Stimulated activated CD4-positive, alpha-beta T cell treated with anti-CD3 and anti-CD28 coated beads, Interleukin-15, amount 100 ng/mL, for 48 hours (primary cell): ENCODE results near the gene MEI1.

ENCODE experiments used
- DNase-seq, 2 donors: peaks; one replicate each; pipeline ENCODE4 v3.0.0-alpha.2; 2020; ENCODE audit warnings: low read depth in 2 of 2

The MEI1 gene

DNA sequence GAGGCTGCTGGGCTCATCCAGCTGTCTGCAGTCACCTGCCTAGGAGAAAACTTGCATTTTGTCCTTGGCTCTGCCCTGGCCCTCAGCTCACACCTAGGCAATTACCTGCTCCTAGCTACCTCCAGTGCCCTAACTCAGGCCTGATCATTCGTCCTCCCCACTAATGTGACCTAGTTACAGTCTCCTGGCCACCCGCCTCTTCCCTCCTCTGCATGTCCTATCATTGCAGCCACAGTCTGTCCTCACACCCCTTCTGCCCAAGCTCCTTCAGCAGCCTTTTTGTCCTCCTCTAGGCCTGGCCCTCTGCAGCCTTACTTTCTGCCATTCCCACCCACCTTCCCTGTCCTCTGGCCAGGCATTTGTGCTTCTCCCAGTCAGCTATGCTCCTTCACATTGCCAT is 83.4 kb downstream of the MEI1 start:
- no peak for DNase-seq

DNA sequence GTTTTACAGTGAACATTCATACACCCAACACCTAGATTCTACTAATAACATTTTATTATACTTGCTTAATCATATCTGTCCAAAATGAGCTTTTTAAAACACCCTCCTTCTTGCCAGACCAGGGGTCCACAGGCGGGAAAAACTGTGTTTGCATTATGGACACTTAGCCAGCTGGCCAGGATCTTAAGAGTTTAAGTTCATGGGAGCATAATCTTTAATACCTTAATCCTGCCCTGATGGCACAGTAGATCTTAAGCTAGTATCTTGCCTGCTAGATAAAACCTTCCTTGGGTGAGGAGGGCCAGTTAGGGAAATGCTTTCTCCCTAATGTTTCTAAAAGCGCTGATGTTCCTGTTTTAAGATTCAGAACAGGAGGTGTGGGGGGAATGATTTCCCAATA is 88.0 kb downstream of the MEI1 start:
- DNase-seq = no peak

- no peak for DNase-seq
Measured at GRCh38 chr22:41793871-41794270, 94.6 kb downstream of the MEI1 start.

GRCh38 chr22:41798736-41799135 is 99.4 kb downstream of the MEI1 start:
- DNase-seq = no peak

GRCh38 chr22:41799486-41800347 is 100.4 kb downstream of the MEI1 start:
- DNase-seq = peak in 1 of 2 donors; percentile 10

GRCh38 chr22:41800348-41801146 is 101.2 kb downstream of the MEI1 start, which contains the start of gene CCDC134:
Gene CCDC134 (plus strand): TSS chr22:41800679. CDS start chr22:41808891, 8,212 bp downstream.
- peak; percentile 77 to 92 for DNase-seq

DNA sequence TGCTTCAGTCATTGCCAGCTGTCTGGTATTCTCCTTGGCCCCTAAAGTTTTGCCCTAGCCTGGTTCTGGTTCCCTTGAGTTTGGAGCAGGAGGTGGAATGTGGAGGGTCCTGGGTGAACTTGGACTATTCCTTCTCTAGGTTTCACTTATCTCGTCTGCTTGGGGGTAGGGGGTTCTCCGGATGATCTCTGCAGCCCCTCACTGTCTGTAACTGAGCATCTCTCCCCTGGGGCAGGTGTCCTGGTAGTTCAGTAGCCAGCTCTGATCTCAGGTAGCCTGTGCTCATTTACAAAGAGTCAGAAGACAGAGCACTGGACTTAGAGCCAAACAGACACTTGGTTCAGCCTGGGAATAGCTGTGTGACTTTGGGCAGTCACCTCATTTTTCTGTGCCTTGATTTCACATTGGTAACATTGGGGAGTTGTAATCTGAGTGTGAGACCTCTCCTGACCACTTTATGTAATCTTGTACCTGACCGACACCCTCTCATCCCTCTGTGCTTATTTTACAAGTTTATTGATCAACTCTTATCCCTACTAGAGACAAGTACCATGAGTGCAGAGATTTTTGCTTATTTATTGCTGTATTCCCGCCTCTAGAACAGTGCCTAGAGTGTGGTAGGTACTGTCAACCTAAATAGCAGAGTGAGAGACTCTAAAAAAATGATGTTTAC is 102.0 kb downstream of the MEI1 start:
- no peak for DNase-seq

DNA sequence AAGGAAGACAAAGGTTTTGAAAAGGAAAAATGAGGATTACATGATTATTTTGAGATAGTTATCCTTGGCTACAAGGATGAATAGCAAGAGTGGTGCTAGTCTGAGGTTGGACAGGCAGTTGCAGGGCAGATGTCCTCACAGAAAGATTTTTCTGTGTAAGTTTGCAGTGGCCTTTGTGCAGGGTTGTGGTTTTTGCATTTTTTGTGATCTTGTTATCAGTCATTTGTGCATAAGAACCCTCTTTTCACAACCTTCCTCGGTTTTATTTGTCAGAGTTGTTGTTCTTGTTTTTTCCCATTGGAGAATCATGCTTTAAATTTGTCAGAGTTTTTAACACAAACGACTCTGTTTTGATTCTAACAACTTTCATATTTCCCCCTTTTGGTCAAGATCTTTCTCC is 102.6 kb downstream of the MEI1 start:
- no peak for DNase-seq

DNA sequence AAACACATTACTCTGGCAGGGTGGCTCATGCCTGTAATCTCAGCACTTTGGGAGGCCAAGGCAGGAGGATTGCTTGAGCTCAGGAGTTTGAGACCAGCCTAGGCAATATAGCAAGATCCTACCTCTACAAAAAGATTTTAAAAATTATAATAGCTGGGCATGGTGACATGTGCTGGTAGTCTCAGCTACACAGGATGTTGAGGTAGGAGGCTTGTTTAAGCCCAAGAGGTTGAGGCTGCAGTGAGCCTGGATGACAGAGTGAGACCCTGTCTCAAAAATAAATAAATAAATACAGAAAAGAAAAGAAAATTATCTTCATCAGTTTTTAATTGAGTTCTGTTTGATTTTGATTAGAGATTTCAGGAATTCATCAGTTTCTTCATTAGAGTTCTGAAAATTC is 106.3 kb downstream of the MEI1 start:
- DNase-seq = no peak

- DNase-seq = no peak
Measured at GRCh38 chr22:41808400-41808799, 109.1 kb downstream of the MEI1 start.

DNA sequence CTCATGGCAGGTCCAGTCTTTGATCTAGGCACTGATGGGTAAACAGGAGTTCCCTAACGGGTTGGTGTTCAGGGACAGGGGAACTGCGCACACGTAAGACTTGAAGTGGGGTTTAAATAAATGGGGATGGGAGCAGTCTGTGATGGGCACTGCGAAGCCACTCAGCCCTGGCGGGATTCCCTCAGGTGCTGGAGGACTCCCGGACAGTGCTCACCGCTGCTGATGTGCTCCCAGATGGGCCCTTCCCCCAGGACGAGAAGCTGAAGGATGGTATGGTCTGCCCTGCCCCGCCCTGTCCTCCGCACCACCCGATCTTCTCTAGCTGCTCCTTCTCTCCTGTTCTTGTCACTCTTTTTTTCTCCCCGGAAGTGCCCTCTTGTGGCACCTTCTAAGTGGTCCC is 110.7 kb downstream of the MEI1 start:
- DNase-seq = no peak

- no peak for DNase-seq
Measured at GRCh38 chr22:41812805-41813545, 113.7 kb downstream of the MEI1 start.

GRCh38 chr22:41813726-41814410 is 114.6 kb downstream of the MEI1 start:
- DNase-seq = no peak

DNA sequence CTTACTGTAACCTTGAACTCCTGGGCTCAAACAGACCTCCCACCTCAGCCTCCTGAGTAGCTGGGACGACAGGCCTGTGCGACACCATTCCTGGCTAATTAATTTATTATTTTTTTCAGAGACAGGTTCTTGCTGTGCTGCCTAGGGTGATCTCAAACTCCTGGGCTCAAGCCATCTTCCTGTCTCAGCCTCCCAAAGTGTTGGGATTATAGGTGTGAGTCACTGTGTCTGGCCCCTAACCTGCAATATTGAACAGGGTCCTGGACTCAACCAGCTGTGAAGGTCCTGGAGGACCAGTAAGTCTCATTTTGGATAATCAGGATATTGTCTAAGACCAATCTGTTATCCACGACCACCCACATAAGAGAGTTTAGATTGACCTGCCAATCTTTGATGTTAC is 116.4 kb downstream of the MEI1 start:
- DNase-seq = no peak

GRCh38 chr22:41816241-41816640 is 116.9 kb downstream of the MEI1 start:
- DNase-seq = no peak

DNA sequence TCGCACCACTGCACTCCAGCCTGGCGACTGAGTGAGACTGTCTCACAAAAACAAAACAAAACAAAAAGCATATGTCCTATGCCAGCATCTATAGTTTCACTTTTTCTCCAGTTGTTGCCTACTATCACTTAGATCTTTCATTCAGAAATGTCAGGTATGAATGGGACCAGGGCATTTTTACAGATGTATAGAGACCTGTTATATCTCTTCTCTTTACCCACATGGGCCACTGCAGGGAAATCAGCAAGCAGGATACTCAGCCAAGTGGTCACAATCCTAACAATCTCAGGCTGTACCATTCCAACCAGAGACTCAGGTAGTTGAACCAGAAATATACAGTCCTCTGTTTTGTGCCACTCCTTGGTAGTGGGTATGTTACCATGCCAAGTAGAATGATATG is 117.6 kb downstream of the MEI1 start:
- no peak for DNase-seq

DNA sequence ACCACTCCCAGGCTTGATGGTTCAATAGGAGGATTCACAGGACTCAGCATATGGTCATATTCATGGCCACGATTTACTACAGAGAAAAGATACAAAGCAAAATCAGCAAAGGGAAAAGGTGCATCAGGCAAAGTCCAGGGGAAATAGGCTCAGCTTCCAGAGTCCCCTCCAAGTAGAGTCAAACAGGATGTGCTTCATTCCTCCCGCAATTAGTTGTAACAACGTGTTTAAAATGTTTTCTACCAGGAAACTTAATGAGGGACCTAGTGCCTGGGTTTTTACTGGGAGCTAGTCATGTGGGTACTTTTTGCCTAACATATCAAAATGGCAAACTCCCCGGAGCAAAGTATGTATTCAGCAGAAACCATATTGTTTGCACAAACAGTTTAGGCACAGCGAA is 118.7 kb downstream of the MEI1 start:
- no peak for DNase-seq

- DNase-seq = no peak
Measured at GRCh38 chr22:41818596-41818995, 119.3 kb downstream of the MEI1 start.

- no peak for DNase-seq
Measured at GRCh38 chr22:41819257-41819656, 120.0 kb downstream of the MEI1 start.

GRCh38 chr22:41820447-41820846 is 121.1 kb downstream of the MEI1 start:
- DNase-seq = no peak
